Activated CD4-positive, alpha-beta T cell treated with anti-CD3 and anti-CD28 coated beads for 48 hours (primary cell): ENCODE results near the gene CREB5.

ENCODE experiments used
- DNase-seq: peaks from one replicate; pipeline ENCODE4 v3.0.0-alpha.2; 2020

Gene CREB5

DNA sequence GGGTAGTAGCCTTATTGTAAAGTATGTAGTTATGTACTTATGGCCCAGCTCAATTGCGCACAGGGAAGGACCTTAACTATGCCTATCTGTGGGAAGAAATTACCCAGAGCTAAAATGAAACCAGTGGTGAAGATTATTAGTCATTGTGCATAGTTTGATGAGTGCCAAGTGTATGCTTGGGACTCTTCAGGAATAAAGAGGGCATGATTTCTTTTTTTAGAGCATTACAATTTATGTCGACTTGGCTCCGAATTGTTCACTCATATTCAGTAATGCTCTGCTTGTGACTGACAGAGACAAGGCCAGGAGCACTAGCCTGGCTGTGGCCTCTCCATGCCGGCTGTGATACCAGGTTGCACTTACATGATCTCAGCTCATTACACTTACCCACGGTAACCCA is 276.3 kb downstream of the CREB5 start:
- DNase-seq = no peak

DNA sequence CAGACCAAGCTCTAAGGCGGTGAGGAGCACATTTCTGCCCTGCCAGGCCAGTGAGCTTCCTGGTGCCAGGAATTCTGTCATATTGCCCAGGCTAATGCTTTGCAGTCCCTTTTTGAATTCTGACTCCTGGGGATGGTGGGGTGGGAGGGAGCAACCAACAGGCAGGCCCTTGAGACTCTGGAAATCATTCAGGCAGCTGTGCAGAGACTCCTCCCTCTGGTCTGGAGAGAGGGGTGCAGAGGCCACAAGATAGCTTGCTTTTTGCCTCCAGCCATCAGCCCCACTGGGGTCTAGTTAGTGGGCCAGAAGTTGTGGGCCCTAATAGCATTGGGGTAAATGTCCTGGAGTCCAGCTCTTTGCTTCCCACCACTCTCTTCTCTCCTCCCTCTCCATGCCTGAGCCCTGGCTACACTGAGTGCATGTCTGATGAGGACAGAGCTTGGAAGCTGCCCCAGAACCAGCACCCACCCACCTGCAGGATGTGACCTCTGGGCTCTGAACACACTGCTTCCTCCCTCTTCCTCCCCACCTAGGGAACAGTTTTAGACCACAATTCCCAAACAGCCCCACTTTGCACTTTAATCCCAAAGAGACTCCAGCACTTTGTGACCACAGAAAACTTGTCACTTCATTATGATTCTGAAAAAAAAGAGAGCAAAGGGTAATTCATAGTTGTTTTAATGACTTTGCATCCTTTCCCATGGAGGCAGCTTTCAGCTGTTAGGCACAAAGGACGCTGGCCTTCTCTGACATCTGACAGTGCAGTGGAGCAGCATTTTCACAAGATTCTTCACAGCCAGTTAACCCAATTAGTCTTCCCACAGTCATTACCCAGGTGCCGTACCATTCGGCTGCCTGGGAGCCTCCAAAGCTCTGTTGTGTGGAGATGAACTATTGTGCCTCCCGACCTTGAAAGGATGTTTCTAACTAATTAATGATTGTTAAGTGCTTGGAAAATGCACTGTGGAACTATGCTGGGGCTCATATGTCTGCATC is 283.3 kb downstream of the CREB5 start:
- no peak for DNase-seq

DNA sequence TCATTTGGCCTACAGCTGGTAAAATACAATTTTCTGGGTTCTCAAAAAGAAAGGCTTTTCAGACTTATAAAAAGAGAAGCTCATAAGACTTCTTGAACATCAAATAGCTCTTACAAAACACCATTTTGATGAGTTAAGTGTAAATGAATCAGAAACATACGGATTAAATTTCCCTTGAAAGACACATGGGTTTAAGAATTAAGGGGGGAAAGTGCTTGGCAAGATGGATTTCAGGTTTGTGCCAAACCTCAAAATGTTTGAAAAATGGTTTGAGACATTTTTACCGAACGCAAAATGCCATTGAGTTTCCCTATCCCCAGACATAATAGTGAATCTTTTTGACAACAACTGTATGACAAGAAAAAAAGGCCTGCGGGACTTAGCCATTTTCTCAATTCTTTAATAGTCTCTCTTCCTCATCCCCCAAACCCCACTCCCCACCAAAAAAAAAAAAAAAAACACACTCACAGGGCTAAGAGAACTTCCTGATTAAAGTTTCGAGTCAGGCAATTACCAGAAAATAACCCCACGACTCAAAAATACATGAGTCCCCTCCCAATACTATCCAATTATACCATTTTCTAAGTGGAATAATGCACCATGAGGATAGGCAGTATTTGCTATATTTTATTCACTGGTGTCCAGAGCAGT is 285.7 kb downstream of the CREB5 start:
- no peak for DNase-seq

DNA sequence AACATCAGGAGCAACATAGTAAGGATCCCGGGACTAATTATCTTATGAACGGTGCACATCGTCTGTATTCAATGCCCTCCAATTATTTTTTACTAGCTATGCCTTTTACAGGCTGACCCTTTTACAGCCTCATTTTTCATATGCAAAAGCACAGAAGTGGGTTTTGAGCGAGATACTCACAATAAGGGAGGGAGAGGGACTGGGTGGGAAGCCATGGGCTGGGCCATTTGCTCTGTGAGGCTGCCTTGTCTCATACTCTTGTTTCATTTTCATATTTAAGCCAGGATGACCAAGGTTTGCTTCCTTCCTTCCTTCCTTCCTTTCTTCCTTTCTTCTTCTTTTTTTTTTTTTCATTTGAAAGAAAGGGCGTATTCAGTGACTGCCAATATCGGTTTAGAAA is 286.5 kb downstream of the CREB5 start:
- no peak for DNase-seq

DNA sequence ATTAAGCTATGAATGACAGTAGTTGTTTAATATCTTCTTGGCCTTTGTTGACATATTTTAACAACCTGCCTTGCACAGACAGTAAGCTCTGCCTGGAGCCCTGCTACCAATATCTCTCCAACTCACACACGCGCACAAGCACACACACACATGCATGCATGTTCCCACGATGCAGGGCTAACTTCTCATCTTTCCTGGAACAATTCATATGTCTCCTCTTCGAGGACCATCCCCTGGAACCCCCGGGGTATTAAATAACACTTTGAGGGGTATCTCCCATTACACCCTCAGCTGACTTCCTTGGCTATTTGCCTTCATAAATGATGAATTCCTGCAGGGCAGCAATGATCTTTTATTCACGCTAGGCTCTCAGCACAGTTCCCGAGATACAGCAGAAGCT is 287.8 kb downstream of the CREB5 start:
- no peak for DNase-seq

DNA sequence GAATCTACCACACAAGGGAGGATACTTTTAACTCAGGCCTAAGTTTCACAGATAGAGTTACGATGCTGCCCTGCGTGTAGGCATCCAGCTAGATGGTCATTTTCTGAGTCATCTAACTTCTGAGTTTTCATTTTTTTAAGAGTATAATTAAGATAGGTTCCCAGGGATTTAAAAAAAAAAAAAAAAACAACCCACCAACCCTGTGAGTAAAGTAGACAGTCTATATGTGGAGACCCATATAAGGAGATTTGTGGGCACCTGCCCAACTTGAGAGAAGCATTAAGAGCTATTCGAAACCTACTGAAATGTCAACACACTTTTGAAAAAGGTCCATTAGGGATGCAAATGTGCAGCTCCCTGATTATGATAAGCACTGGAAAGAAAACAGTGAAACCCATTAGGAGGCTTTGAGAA is 288.5 kb downstream of the CREB5 start:
- no peak for DNase-seq

DNA sequence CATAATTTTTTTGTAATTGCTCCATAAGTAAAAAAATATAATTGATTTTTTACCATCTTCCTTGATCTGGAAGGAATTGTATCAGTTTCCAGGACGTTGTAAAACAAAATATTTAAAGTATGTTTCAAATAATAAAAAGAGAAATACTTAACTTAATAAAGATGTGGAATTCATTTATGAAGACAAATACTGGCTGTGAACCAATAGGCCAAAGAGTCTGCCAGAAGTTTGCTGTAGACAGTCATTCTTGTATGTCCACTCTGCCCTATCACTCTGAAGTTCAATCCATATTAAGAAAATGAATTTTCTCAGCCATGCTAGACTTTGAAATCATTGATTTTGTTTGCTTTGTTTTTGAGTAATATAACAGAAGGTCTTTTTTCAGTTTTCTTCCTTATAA is 289.4 kb downstream of the CREB5 start:
- DNase-seq = no peak

DNA sequence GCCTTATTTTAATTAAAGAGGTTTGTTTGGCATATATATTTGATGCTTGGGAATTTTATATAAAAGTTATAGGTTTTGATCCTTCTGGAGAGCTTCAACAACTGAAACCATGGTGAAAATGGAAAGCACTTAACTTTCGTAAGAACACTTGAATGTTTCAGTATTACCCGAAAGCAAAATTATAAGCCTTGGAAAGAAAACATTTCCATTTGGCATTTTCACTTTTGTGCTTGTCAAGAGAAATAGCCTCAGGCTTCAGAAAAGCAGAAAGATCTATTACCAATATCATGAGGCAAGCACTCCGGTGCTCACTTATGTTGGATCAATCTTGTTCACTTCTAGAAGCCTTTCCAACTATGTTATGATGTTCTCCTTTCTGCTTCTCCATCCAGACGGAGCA is 289.9 kb downstream of the CREB5 start:
- no peak for DNase-seq

DNA sequence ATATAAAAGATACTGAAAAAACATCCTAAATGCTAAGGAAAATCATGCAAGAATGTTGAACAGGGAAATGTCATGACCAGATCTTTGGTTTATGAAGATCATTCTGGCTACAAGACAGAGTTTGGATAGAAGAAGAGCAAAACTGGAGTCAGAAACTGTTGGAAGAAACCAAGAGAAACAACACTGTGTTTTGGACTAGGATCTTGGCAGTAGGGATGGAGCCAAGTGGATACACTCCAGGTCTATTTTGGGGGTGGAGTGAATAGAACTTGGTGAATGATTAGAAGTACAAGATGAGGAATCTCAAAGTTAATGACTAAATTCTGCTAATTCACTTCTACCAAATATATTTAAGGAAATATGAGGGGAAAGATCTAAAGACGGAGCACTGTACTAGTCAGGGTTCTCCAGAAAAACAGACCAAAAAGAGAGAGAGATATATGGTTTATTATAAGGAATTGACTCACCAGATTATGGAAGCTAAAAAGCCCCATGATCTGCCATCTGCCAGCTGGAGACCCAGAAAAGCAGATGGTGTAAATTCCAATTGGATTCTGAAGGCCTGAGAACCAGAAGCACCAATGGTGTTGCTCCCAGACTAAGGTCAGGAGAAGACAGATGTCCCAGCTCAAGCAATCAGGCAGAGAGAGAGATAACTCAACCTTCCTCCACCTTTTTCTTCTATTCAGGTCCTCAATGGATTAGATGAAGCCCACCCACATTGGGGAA is 290.9 kb downstream of the CREB5 start:
- no peak for DNase-seq

DNA sequence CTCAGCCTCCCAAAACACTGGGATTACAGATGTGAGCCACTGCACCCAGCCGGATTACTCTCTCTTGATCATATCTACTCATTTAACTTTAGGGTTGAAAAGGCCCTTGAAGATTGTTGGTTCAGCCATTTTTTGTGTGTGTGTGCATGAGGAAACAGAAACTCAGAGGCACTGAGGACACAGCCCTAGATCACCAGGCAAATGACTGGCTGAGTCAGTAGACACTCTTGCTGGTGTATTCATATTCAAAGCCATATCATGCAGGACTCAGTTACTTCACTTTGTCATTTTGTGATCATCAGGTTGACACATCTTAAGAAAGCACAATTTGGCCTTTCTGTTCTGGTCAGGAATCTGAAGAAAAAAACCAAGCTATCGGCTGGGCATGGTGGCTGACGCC is 292.4 kb downstream of the CREB5 start:
- no peak for DNase-seq

DNA sequence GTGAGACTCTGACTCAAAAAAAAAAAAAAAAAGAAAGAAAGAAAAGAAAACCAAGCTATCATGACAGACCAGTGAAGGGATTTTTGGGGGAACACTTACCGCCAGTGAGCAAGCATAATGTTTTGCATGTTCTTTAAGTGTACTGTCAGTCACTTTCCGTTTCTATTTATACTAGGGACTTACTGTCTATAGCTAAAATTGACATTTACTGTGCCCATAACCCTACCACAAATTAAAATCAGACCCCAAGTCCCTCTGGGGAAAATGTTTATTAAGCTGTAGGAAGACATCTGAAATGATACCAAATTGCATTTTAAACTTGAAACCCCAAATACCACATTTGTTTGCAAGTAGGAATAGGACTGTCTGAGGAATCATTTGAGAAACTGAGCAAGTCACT is 293.0 kb downstream of the CREB5 start:
- DNase-seq = no peak

DNA sequence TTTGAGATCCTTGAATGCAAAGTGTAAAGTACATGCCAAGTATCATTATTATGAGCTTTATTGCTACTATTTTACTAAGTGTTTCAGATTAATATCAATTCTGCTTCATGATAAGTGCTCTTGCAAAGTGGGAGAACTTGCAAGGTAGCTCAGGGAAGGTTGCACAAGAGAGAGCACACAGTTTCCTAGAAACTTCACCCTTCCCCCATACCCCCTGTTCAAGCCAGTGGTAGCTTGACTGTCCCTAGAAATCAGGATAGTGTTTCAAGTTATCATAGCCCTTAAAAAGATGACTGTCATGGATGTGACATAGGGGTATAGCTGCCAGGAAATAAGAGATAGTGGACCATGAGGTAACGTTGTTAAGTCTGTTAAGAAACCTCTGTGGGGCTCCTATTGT is 294.3 kb downstream of the CREB5 start:
- no peak for DNase-seq

DNA sequence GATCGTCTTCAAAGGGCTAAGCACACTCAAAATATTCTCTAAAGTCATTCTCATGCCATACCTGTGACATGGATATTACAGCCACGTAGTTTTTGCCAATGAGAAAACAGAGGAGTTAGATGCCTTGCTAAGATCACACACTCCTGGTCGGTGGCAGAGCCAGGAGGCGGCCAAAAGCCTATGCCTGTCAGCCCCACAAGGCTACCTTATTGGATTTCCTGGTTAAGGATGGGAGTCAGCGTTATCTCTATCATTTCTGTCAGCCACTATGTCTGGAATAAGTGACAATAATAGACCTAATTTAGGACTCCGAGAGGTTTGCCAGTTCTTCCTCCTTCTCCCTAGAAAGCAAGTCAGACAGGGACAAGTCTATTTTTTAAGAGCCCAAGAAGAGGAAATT is 295.0 kb downstream of the CREB5 start:
- no peak for DNase-seq

DNA sequence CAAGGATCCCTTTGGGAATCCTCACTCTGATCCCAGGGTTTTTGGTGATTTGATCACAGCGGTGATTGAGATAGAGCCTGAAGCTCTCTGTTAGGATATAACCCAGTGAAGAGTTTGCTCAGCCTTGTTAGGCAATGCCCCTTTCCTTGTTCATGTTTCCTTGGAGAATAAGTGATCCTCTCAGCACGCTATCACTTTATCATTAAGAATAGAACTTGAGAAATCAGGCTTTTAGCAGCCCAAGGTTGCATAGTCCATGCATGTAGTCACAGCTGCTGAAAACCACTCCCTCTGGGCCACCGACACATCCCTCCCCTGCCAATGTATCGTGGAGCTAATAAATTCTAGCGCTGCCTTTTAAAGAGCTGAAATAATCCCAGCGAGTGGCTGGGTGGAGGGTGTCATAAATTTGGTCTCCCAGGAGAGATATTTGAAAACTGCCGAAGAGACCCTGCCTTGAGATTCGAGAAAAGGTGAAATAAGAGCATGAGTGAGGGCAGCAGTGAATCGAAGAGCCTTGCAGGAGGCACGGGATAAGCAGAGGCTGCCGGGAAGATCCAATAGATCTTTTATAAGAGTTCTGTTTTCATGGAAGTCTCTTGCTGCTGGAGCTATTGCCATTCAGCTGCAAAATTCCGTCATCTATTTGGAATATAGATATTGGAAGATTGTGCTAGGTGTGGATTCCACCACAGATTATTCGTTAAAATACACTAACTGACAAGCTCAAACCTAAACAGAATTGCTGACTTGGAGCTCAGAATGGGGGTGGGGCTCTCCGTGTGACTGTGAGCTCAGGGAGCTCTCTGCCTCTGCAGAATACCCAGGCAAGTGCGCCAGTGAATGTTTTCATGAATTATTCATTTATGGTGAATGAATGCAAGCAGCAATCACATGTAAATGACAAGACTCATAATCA is 296.0 kb downstream of the CREB5 start:
- DNase-seq = no peak

DNA sequence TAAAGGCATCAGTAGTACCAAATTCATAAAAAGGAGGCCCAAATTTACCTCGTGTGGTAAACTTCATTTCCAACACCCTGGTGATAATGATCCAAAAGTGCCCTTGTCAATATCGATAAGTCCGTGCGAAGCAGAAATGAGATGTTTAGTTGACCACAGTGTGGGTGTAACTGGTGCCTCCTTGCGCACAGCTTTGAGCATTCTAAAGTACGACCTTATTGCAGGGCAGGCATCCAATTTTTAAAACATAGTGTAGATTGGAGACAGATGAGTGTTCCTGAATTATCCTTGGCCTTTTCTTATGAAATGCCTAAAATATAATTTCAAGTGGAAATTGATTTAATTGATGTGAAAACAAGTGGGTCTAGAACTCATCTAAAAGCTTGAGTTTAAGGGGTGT is 297.4 kb downstream of the CREB5 start:
- DNase-seq = no peak

DNA sequence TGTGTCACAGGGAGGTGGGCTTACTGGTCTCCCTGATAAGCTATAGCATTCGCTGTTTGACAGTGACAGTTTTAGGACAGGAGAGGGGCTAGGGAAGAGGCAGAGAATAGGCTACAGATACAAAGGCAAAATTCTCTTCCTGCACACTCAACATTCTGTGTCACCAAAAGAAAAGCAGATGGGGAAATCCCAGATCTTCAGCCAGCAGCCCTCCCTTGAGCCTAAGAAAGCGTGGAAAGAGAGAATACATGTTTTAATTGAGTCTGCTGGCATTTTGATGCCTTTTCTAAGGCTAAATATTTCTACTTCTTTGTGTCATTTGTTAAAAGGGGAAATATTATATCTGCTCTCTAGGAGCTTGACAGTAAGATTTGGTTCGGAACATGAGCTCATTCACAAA is 298.8 kb downstream of the CREB5 start:
- DNase-seq = no peak

DNA sequence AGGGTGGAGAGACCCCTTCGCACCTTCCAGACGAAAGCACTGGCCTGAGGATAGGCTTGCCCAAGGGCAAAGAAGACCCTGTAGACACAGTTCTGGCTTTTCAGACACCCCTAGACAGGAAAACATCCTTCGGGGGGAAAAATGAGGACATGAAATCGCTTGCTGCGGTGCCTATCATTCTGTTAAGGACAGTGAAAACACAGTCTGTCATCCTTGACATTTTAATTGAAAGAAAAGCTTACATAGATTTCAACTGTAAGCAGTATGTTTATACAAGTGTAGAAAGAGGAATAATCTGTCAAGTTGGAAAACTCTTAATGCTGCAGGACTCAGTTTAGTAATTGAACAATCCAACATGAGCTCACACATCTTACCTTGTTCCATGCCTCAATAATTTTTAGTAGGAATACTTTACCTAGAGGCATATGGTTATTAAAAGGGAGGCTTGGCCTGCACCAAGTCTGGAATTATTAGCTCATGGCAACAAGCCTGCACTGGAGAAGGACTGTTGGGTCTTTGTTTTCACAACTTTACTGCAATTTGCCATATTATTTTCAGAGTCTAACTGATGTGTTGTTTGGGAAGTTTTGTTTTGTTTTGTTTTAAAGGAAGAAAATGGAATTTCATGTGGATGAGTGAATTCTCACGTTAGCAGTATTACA is 302.3 kb downstream of the CREB5 start:
- no peak for DNase-seq

DNA sequence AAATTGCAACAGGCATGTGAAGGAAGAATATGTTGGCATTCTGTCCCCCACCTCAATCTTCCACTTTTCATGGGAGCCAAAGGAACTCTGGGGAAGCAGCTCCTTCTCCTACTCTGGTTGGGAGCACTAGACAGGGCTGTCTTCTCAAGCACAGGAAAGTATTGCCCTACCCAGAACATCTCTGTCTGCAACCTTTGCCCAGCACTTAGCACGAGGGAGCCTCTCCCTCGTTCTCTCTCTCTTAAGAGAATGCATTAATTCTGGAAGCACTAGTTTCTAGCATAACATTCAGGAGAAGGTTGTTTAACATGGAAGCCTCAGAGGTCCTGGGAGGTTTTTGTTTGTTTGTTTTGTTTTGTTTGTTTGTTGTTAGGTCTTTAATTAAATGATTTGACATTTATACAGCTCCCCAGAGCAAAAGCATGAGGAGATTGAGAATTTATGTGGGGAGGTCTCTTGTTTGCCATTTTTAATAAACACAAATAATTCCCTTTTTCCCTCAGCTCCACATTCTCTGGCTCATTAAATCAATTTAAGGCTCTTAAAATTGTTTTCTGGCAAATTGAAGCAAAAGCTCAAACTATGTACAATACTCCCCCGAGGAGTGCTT is 305.2 kb downstream of the CREB5 start:
- DNase-seq = no peak

DNA sequence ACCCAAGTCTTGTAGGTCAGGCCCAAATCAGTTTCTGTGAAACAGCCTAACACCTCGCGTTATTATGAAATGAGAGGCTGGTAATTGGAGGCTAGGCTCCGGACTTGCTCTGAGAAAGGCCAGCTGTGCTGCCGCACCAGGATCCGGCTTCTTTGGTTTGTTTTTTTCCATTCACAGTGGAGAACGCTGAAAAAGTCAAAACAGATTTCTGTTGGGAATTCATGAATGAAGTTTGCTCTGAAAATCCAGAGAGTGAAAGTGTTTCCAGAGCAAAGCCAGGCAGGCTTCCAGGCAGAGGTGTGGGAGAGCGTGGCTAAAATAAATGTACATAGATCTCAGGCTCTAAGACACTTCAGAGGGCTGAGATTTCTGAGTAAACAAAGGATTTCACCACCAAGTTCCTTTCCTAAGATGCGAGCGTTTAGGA is 305.8 kb downstream of the CREB5 start:
- DNase-seq = no peak

DNA sequence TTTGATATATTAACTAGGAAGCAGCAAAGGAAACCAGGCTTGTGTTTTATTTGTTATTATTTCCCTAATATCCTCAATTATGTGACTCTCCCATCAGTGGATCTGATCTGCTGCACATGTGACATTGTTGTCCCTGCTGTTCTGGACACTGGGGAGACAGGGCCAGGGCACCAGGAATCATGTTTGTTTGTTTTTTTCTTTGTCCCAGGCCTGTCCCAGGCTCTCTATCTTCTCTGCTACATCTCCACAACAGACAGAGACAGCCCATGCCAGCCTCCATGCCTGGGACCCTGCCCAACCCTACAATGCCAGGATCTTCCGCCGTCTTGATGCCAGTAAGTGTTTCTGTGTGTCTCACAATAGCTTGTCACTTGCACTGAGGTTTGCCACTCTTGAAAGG is 306.2 kb downstream of the CREB5 start:
- DNase-seq = no peak

DNA sequence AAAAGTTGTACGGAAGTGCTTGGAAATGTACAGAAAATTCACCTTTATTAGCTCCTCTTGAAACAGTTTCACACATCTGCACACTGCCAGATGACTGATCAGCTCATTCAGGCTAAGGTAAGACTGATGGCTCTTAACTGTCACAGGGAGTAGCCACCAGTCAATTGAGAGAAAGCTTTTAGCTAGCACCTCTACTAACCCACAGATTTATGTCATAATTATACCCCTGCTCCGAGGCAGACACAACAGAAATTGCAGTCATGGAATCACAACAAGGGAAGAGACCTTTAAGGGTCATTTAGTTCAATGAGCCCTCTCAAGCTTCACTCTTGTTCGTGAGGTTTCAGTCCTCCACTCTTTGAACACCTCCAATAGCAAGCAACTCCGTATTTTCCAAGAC is 310.4 kb downstream of the CREB5 start:
- no peak for DNase-seq

DNA sequence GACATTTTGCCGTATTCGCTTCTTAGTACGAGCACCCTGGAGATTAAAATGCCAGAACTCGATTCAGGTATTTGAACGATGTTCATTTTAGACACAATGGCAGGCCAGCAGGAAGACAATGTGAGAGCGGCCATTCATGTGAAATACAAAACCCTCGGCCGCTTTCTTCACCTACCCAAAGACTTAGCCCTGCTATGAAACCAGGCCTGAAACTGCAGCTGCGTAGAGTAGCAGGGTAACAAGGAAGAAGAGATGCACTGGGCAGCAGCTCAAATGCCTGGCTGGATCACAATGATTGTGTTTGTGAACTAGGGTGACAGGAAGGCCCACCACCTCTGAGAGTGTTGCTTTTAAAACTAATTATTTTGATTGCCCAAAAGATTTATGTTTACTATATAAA is 311.0 kb downstream of the CREB5 start:
- DNase-seq = no peak
